22Rv1 (cell line): ENCODE results near the gene PLS1.

Source experiments
- CTCF ChIP-seq: fragments of 450-650 bp; IDR thresholded peaks from 2 replicates; pipeline ENCODE4 v1.5.1; 2017; ENCODE audit warnings: mild to moderate bottlenecking
- ZFX ChIP-seq: fragments of 450-650 bp; IDR thresholded peaks from 2 replicates; pipeline ENCODE4 v1.6.1; 2017; ENCODE audit warnings: antibody characterized with exemption, borderline replicate concordance

GRCh38 chr3:142754494-142754893 is 158.3 kb downstream of the PLS1 start:
- no peak for TF ChIP-seq CTCF
- TF ChIP-seq ZFX = no peak
